ENCODE results near the gene ACTRT2.

ACTRT2 gene

GRCh38 chr1:3071565-3072390 is 50.5 kb downstream of the ACTRT2 start:
- no peak for DNase-seq

Data from SHP77 treated with DMSO at 0.1 percent for 48 hours (cell line).